ENCODE data around the gene GAGE10.
"Not testable (repeated sequence)": the region's sequence is repeated elsewhere in the genome, so short reads cannot be mapped to it uniquely, and the experiment has no call there.

GAGE10 gene

DNA sequence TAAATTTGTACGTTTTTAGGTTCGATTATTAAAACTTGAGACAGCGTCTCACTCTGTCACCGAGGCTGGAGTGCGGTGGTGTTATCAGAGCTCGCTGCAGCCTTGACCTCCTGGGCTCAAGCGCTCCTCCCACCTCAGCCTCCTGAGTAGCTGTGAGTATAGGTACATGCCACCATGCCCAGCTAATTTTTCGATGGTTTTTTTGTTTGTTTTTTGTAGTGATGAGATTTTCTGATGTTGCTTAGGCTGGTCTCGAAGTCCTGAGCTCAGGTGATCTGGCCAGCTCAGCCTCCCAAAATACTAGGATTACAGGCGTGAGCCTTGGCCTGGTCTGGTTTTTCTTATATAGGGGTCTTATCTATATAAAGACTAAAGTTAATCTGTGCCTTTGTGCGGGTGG lies 27.0 kb downstream of the GAGE10 start:
- DNase-seq: not testable (repeated sequence)

DNA sequence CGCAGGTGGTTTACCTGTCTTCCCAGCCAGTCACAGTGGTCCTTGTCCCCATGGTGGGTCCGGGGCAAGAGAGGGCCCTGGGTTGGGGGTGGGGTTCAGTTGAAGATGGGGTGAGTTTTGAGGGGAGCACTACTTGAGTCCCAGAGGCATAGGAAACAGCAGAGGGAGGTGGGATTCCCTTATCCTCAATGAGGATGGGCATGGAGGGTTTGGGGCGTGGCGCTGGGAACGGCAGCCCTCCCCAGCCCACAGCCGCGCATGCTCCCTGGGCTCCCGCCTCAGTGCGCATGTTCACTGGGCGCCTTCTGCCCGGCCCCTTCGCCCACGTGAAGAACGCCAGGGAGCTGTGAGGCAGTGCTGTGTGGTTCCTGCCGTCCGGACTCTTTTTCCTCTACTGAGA lies 27.8 kb downstream of the GAGE10 start, which contains the start of gene GAGE13:
TSS of gene GAGE13 (plus strand) at position 301 of the 400 bp plus-strand sequence. CDS start 1,156 bp downstream, outside the sequence.
- not testable (repeated sequence) for DNase-seq

DNA sequence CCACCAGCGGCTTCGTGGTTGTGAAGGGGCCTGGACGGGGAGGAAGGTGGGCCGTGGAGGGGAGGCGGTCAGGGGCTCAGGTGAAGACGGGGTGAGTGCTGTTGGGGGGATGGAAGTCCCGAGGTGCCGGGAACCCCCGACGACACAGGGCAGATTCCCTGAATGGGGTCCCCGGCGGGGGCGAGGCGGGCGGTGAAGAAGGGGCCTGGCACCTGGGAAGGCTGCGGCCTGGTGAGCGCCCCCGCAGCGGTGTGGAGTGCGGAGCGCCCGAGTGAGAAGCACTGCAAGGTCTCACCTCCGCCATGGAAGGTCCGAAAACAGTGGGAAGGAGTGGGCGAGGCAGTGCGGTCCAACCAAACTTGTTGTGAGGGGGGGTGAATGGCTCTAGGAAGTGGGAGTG lies 28.4 kb downstream of the GAGE10 start:
- DNase-seq: not testable (repeated sequence)

DNA sequence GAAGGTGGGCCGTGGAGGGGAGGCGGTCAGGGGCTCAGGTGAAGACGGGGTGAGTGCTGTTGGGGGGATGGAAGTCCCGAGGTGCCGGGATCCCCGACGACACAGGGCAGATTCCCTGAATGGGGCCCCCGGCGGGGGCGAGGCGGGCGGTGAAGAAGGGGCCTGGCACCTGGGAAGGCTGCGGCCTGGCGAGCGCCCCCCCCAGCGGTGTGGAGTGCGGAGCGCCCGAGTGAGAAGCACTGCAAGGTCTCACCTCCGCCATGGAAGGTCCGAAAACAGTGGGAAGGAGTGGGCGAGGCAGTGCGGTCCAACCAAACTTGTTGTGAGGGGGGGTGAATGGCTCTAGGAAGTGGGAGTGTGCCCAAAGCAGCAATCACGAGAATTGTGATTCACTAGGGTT lies 38.0 kb downstream of the GAGE10 start:
- DNase-seq: not testable (repeated sequence)

DNA sequence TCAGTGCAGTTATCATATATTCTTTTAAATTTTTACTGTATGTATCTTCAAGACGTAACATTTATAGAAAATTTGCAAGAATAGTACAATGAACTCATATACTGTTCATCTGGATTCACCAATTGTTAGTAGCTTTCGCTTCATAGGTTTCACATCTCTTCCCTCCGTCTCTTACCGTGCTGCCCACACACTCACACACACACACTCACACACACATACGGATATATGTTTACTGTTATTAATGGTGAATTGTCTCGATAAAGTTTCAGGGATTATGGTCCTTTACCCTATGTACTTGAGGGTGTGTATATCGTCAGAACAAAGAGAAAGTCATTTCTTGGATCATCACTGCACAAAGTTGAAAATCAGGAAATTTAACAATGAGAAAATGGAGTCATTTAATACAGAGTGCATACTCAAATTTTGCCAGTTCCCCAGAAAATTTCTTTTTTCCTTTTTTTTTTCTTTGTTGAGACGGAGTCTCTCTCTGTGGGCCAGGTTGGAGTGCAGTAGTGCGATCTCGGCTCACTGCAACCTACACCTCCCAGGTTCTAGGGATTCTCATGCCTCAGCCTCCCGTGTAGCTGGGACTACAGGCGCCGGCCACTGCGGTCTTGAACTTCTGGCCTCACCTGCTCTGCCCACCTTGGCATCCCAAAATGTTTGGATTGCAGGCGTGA lies 41.2 kb downstream of the GAGE10 start:
- DNase-seq: not testable (repeated sequence)

DNA sequence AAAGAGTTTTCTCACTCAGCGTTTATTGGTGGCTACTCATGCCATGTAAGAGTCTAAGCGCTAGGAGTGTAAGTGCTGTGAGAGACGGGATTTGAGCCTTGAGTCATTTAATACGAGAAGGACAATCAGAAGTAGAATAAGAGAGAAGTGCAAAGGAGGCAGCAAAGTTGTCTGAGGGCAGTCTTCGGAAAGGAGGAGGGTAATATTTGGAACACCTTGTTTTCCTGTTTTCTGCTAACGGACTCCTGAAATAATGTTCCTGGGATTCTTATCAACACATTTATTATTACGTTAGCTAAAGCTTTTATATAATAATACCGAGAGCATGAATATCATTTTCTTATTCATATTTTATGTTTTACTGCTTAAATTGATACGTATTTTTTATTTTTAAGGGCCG lies 42.0 kb downstream of the GAGE10 start:
- DNase-seq: not testable (repeated sequence)

DNA sequence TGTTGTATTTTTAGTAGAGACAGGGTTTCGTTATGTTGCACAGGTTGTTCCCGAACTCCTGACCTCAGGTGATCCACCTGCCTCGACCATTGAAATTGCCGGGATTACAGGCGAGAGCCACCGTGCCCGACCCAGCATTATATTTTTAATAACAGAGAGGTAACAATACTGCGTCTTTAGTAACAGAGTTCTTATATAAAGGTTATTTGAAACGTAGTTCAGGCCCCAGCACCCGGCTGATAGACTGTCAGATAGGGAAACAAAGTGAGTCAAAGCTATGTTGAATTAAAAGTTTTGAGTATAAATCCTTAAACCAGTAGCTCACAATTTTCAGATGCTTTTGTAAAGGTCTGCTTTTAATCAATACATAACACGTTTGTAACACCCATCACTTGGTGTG lies 42.7 kb downstream of the GAGE10 start:
- peak; percentile 65 for DNase-seq

Data from activated effector memory CD4-positive, alpha-beta T cell treated with anti-CD3 and anti-CD28 coated beads, Interleukin-2, amount 50 U/mL, for 16 hours (primary cell).